NCI-H1417 (cell line): Measurements from ENCODE around the gene ZNF28.
"Not testable (repeated sequence)": the region's sequence is repeated elsewhere in the genome, so short reads cannot be mapped to it uniquely, and the experiment has no call there.

Experiments used
- DNase-seq, 3 experiments: peaks; one replicate each; lab custom pipeline; 2025; lab: John Stamatoyannopoulos, UW

ZNF28 gene

GRCh38 chr19:52778811-52779210 is 42.6 kb downstream of the ZNF28 start:
- DNase-seq: no peak

DNA sequence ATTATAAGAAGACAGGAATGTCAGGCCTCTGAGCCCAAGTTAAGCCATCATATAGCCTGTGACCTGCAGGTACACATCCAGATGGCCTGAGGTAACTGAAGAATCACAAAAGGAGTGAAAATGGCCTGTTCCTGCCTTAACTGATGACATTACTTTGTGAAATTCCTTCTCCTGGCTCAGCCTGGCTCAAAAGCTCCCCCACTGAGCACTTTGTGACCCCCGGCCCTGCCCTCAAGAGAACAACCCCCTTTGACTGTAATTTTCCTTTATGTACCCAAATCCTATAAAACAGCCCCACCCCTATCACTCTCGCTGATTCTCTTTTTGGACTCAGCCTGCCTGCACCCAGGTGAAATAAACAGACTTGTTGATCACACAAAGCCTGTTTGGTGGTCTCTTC is 65.0 kb downstream of the ZNF28 start:
- not testable (repeated sequence) for DNase-seq

DNA sequence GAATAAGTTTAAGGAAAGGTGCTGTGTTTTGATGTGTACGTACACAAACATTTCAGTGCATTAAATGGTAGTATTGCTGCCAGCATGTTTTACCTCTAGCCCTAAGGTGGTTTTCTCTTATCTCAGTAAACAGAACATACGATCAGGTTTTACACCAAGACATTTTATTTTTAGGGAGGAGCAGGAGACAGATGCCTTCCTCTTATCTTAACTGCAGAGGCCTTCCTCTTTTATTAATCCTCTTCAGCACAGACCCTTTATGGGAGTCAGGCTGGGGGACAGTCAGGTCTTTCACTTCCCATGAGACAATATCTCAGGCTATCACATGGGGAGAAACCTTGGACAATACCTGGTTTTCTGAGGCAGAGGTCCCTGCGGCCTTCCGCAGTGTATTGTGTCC is 71.7 kb downstream of the ZNF28 start:
- no peak for DNase-seq

GRCh38 chr19:52748336-52748950 is 73.0 kb downstream of the ZNF28 start:
- peak; percentile 2 to 59 (median 50) for DNase-seq
